Activated CD4-positive, alpha-beta T cell treated with anti-CD3 and anti-CD28 coated beads, Interleukin-2, amount 10 ng/mL, durations not matched to agents 7 days and 5 days (primary cell): ENCODE data around the gene LMF1. TPM values are rescaled to one million over a fixed set of nuclear protein-coding genes. Genes with fewer than 3 reads are reported as not detected.
A peak's percentile ranks its signal among the peaks of the same experiment; 100 is the strongest.

ENCODE experiments used
- CTCF ChIA-PET: fragments of 350-600 bp; sonication (Branson Sonifier 250); formaldehyde crosslinking; loops from one replicate; lab custom pipeline; 2021; ENCODE audit warnings: antibody characterized with exemption; lab: Charles Lee
- POLR2A ChIA-PET: fragments of 350-600 bp; sonication (Branson Sonifier 250); formaldehyde crosslinking; loops from one replicate; lab custom pipeline; 2021; ENCODE audit warnings: antibody characterized with exemption; lab: Charles Lee
- DNase-seq: peaks from one replicate; pipeline ENCODE4 v3.0.0-alpha.2; 2020
- H3K27ac Mint-ChIP-seq: one replicate; pipeline ENCODE4 v1.8.0; 2021; ENCODE audit warnings: mild to moderate bottlenecking, moderate library complexity, mixed read lengths
- H3K27me3 Mint-ChIP-seq: one replicate; pipeline ENCODE4 v1.8.0; 2021; ENCODE audit warnings: mixed read lengths
- H3K36me3 Mint-ChIP-seq: one replicate; pipeline ENCODE4 v1.8.0; 2021; ENCODE audit warnings: low read depth, mixed read lengths
- H3K4me1 Mint-ChIP-seq: one replicate; pipeline ENCODE4 v1.8.0; 2021; ENCODE audit warnings: mixed read lengths
- H3K4me3 Mint-ChIP-seq: one replicate; pipeline ENCODE4 v1.8.0; 2021; ENCODE audit warnings: mild to moderate bottlenecking, moderate library complexity, mixed read lengths
- H3K9me3 Mint-ChIP-seq: one replicate; pipeline ENCODE4 v1.8.0; 2021; ENCODE audit warnings: mixed read lengths
- total RNA-seq, 2 experiments: library from RNA; stranded (reverse); gene quantifications; one replicate each; pipeline ENCODE4 v1.2.3, GENCODE V29; 2021

Gene LMF1
- total RNA-seq, 2 experiments from 2014 or later = 20.5 to 23.0 TPM

GRCh38 chr16:931626-932500 is 38.9 kb downstream of the LMF1 start:
- CTCF ChIA-PET = no interaction called here

GRCh38 chr16:931171-931570 is 39.6 kb downstream of the LMF1 start:
- Mint-ChIP-seq H3K36me3 (peaks cover 6% of the 10 kb centered on the region), H3K9me3 (peaks cover 2% of the 10 kb centered on the region), H3K27me3 (no peaks in the 10 kb centered on the region), H3K27ac (peak overlapping the region; percentile 42), H3K4me3 (no peak overlapping the region), H3K4me1 (no peaks in the 10 kb centered on the region)
- CTCF ChIA-PET = no interaction called here
- POLR2A ChIA-PET = no interaction called here
- no peak for DNase-seq

More at GRCh38 chr16:931626-932500, 38.9 kb downstream of the LMF1 start:
- Mint-ChIP-seq H3K4me3 (no peak overlapping the region), H3K9me3 (no peaks in the 10 kb centered on the region), H3K27ac (peak overlapping the region; percentile 42), H3K36me3 (peaks cover 2% of the 10 kb centered on the region), H3K4me1 (no peaks in the 10 kb centered on the region), H3K27me3 (no peaks in the 10 kb centered on the region)
- POLR2A ChIA-PET = no interaction called here
- no peak for DNase-seq

- POLR2A ChIA-PET = no interaction called here
- no peak overlapping the region for H3K27ac Mint-ChIP-seq
Observed at GRCh38 chr16:930511-930910, 40.3 kb downstream of the LMF1 start.

GRCh38 chr16:930076-930475 is 40.7 kb downstream of the LMF1 start:
- CTCF ChIA-PET = no interaction called here
- no peaks in the 10 kb centered on the region for H3K4me1 Mint-ChIP-seq
- H3K36me3 Mint-ChIP-seq = peaks cover 9% of the 10 kb centered on the region
- H3K9me3 Mint-ChIP-seq = peaks cover 6% of the 10 kb centered on the region
- POLR2A ChIA-PET = no interaction called here
- DNase-seq = no peak
- no peaks in the 10 kb centered on the region for H3K27me3 Mint-ChIP-seq
- H3K4me3 Mint-ChIP-seq = no peak overlapping the region
- no peak overlapping the region for H3K27ac Mint-ChIP-seq

More at GRCh38 chr16:930511-930910, 40.3 kb downstream of the LMF1 start:
- CTCF ChIA-PET = no interaction called here
- Mint-ChIP-seq H3K4me1 (no peaks in the 10 kb centered on the region), H3K36me3 (peaks cover 9% of the 10 kb centered on the region), H3K4me3 (no peak overlapping the region), H3K9me3 (peaks cover 6% of the 10 kb centered on the region), H3K27me3 (no peaks in the 10 kb centered on the region)
- no peak for DNase-seq

GRCh38 chr16:929227-930073 is 41.3 kb downstream of the LMF1 start:
- Mint-ChIP-seq H3K4me3 (no peak overlapping the region), H3K27ac (no peak overlapping the region), H3K27me3 (no peaks in the 10 kb centered on the region), H3K9me3 (peaks cover 6% of the 10 kb centered on the region), H3K36me3 (peaks cover 9% of the 10 kb centered on the region), H3K4me1 (no peaks in the 10 kb centered on the region)
- ChIA-PET POLR2A (no interaction called here), CTCF (no interaction called here)
- DNase-seq = no peak

GRCh38 chr16:928526-928925 is 42.3 kb downstream of the LMF1 start:
- Mint-ChIP-seq H3K4me1 (no peaks in the 10 kb centered on the region), H3K27me3 (no peaks in the 10 kb centered on the region), H3K4me3 (no peak overlapping the region), H3K36me3 (peaks cover 9% of the 10 kb centered on the region), H3K27ac (no peak overlapping the region), H3K9me3 (peaks cover 6% of the 10 kb centered on the region)
- CTCF ChIA-PET = no interaction called here
- POLR2A ChIA-PET = no interaction called here
- no peak for DNase-seq

GRCh38 chr16:927931-928330 is 42.9 kb downstream of the LMF1 start:
- Mint-ChIP-seq H3K27ac (no peak overlapping the region), H3K36me3 (peaks cover 9% of the 10 kb centered on the region), H3K4me3 (no peak overlapping the region), H3K4me1 (no peaks in the 10 kb centered on the region), H3K27me3 (no peaks in the 10 kb centered on the region), H3K9me3 (peaks cover 6% of the 10 kb centered on the region)
- CTCF ChIA-PET = no interaction called here
- POLR2A ChIA-PET = no interaction called here
- DNase-seq = no peak

GRCh38 chr16:927406-927805 is 43.4 kb downstream of the LMF1 start:
- ChIA-PET POLR2A (no interaction called here), CTCF (no interaction called here)
- Mint-ChIP-seq H3K4me1 (no peaks in the 10 kb centered on the region), H3K27ac (no peak overlapping the region), H3K27me3 (no peaks in the 10 kb centered on the region), H3K9me3 (peaks cover 6% of the 10 kb centered on the region), H3K36me3 (peaks cover 10% of the 10 kb centered on the region), H3K4me3 (no peak overlapping the region)
- DNase-seq = no peak

GRCh38 chr16:926715-927114 is 44.1 kb downstream of the LMF1 start:
- Mint-ChIP-seq H3K4me3 (no peak overlapping the region), H3K36me3 (peaks cover 13% of the 10 kb centered on the region), H3K4me1 (no peaks in the 10 kb centered on the region), H3K9me3 (peaks cover 6% of the 10 kb centered on the region), H3K27me3 (no peaks in the 10 kb centered on the region), H3K27ac (no peak overlapping the region)
- no peak for DNase-seq
- POLR2A ChIA-PET = no interaction called here
- CTCF ChIA-PET = no interaction called here

- POLR2A ChIA-PET = interaction anchor here (0.6 kb wide), 1 partner anchor 298 kb away, joined by 6 read pairs; no protein-coding TSS in a partner anchor
- H3K36me3 Mint-ChIP-seq = peaks cover 14% of the 10 kb centered on the region
- H3K4me3 Mint-ChIP-seq = no peak overlapping the region
- H3K27me3 Mint-ChIP-seq = no peaks in the 10 kb centered on the region
- no peak for DNase-seq
- CTCF ChIA-PET = no interaction called here
- H3K9me3 Mint-ChIP-seq = peaks cover 6% of the 10 kb centered on the region
- no peaks in the 10 kb centered on the region for H3K4me1 Mint-ChIP-seq
- H3K27ac Mint-ChIP-seq = no peak overlapping the region
Observed at GRCh38 chr16:924806-925205, 46.0 kb downstream of the LMF1 start.

GRCh38 chr16:924063-924462 is 46.7 kb downstream of the LMF1 start:
- DNase-seq = no peak
- Mint-ChIP-seq H3K36me3 (peaks cover 14% of the 10 kb centered on the region), H3K27ac (no peak overlapping the region), H3K4me3 (no peak overlapping the region), H3K9me3 (peaks cover 6% of the 10 kb centered on the region), H3K27me3 (no peaks in the 10 kb centered on the region), H3K4me1 (no peaks in the 10 kb centered on the region)
- ChIA-PET CTCF (no interaction called here), POLR2A (interaction anchor here (0.6 kb wide), 1 partner anchor 298 kb away, joined by 6 read pairs; no protein-coding TSS in a partner anchor)

- Mint-ChIP-seq H3K27ac (no peak overlapping the region), H3K4me1 (no peaks in the 10 kb centered on the region), H3K27me3 (no peaks in the 10 kb centered on the region), H3K4me3 (no peak overlapping the region), H3K36me3 (peaks cover 14% of the 10 kb centered on the region), H3K9me3 (peaks cover 6% of the 10 kb centered on the region)
- CTCF ChIA-PET = no interaction called here
- POLR2A ChIA-PET = no interaction called here
- no peak for DNase-seq
Observed at GRCh38 chr16:923184-923583, 47.6 kb downstream of the LMF1 start.

GRCh38 chr16:922051-922450 is 48.7 kb downstream of the LMF1 start:
- POLR2A ChIA-PET = no interaction called here
- H3K36me3 Mint-ChIP-seq = peaks cover 13% of the 10 kb centered on the region

More at GRCh38 chr16:922051-922450, 48.7 kb downstream of the LMF1 start:
- CTCF ChIA-PET = no interaction called here
- peaks cover 6% of the 10 kb centered on the region for H3K9me3 Mint-ChIP-seq
- H3K27ac Mint-ChIP-seq = no peak overlapping the region
- no peak overlapping the region for H3K4me3 Mint-ChIP-seq
- H3K4me1 Mint-ChIP-seq = no peaks in the 10 kb centered on the region
- no peak for DNase-seq
- H3K27me3 Mint-ChIP-seq = no peaks in the 10 kb centered on the region
